ENCODE results near the gene PARS2.

The PARS2 gene

GRCh38 chr1:54764133-54764921, at the start of gene PARS2:
Gene PARS2, minus strand, starts transcription at chr1:54764523. Its CDS starts 5,362 bp downstream, at chr1:54759161.
- H3K9me3 Mint-ChIP-seq, result no peaks in the 10 kb centered on the region
- peak within 1 kb of the TSS; percentile 97 for H3K27ac Mint-ChIP-seq
- H3K27me3 Mint-ChIP-seq, result no peaks in the 10 kb centered on the region
- peaks cover 22% of the 10 kb centered on the region for H3K4me1 Mint-ChIP-seq
- H3K4me3 Mint-ChIP-seq, result peak within 1 kb of the TSS; percentile 95
- H3K36me3 Mint-ChIP-seq, result no peaks in the 10 kb centered on the region

- no peak overlapping the region for H3K27ac Mint-ChIP-seq
- no peaks in the 10 kb centered on the region for H3K27me3 Mint-ChIP-seq
- no peaks in the 10 kb centered on the region for H3K9me3 Mint-ChIP-seq
- no peaks in the 10 kb centered on the region for H3K36me3 Mint-ChIP-seq
- peaks cover 17% of the 10 kb centered on the region for H3K4me1 Mint-ChIP-seq
- H3K4me3 Mint-ChIP-seq, result no peak overlapping the region
These were observed 49.8 kb upstream of the PARS2 start for GRCh38 chr1:54814126-54814498.

GRCh38 chr1:54813485-54814125, 49.3 kb upstream of the PARS2 start:
- Mint-ChIP-seq H3K4me3 (no peak overlapping the region), H3K27ac (no peak overlapping the region), H3K4me1 (peaks cover 13% of the 10 kb centered on the region), H3K27me3 (no peaks in the 10 kb centered on the region), H3K9me3 (no peaks in the 10 kb centered on the region), H3K36me3 (no peaks in the 10 kb centered on the region)

GRCh38 chr1:54812801-54813484, 48.6 kb upstream of the PARS2 start:
- Mint-ChIP-seq H3K9me3 (no peaks in the 10 kb centered on the region), H3K4me1 (peaks cover 7% of the 10 kb centered on the region), H3K27ac (no peak overlapping the region), H3K36me3 (no peaks in the 10 kb centered on the region), H3K27me3 (no peaks in the 10 kb centered on the region), H3K4me3 (no peak overlapping the region)

GRCh38 chr1:54811739-54812655, 47.7 kb upstream of the PARS2 start:
- Mint-ChIP-seq H3K4me1 (peaks cover 5% of the 10 kb centered on the region), H3K27ac (no peak overlapping the region)

GRCh38 chr1:54811066-54811465, 46.7 kb upstream of the PARS2 start:
- Mint-ChIP-seq H3K27me3 (no peaks in the 10 kb centered on the region), H3K4me3 (no peak overlapping the region), H3K27ac (no peak overlapping the region), H3K9me3 (no peaks in the 10 kb centered on the region), H3K36me3 (no peaks in the 10 kb centered on the region), H3K4me1 (peaks cover 5% of the 10 kb centered on the region)

More at GRCh38 chr1:54811739-54812655, 47.7 kb upstream of the PARS2 start:
- no peak overlapping the region for H3K4me3 Mint-ChIP-seq
- no peaks in the 10 kb centered on the region for H3K9me3 Mint-ChIP-seq
- no peaks in the 10 kb centered on the region for H3K27me3 Mint-ChIP-seq
- no peaks in the 10 kb centered on the region for H3K36me3 Mint-ChIP-seq

GRCh38 chr1:54810153-54810942, 46.0 kb upstream of the PARS2 start:
- H3K4me1 Mint-ChIP-seq, result peaks cover 5% of the 10 kb centered on the region
- no peak overlapping the region for H3K4me3 Mint-ChIP-seq
- H3K27me3 Mint-ChIP-seq, result no peaks in the 10 kb centered on the region
- H3K27ac Mint-ChIP-seq, result no peak overlapping the region
- no peaks in the 10 kb centered on the region for H3K36me3 Mint-ChIP-seq
- H3K9me3 Mint-ChIP-seq, result no peaks in the 10 kb centered on the region

- Mint-ChIP-seq H3K36me3 (no peaks in the 10 kb centered on the region), H3K27ac (no peak overlapping the region), H3K9me3 (no peaks in the 10 kb centered on the region), H3K4me1 (peaks cover 10% of the 10 kb centered on the region), H3K4me3 (no peak overlapping the region), H3K27me3 (no peaks in the 10 kb centered on the region)
These were observed 45.3 kb upstream of the PARS2 start for GRCh38 chr1:54809496-54810074.

- Mint-ChIP-seq H3K27me3 (no peaks in the 10 kb centered on the region), H3K27ac (no peak overlapping the region), H3K4me3 (peak overlapping the region; percentile 8), H3K9me3 (no peaks in the 10 kb centered on the region), H3K36me3 (no peaks in the 10 kb centered on the region), H3K4me1 (peaks cover 16% of the 10 kb centered on the region)
These were observed 44.3 kb upstream of the PARS2 start for GRCh38 chr1:54808443-54809207.

- H3K36me3 Mint-ChIP-seq, result no peaks in the 10 kb centered on the region
- H3K4me1 Mint-ChIP-seq, result peaks cover 21% of the 10 kb centered on the region
- H3K27ac Mint-ChIP-seq, result no peak overlapping the region
- H3K9me3 Mint-ChIP-seq, result no peaks in the 10 kb centered on the region
- H3K4me3 Mint-ChIP-seq, result peak overlapping the region; percentile 8
- H3K27me3 Mint-ChIP-seq, result no peaks in the 10 kb centered on the region
These were observed 43.4 kb upstream of the PARS2 start for GRCh38 chr1:54807756-54808155.

GRCh38 chr1:54806931-54807611, 42.7 kb upstream of the PARS2 start:
- H3K4me1 Mint-ChIP-seq, result peaks cover 21% of the 10 kb centered on the region
- H3K27me3 Mint-ChIP-seq, result no peaks in the 10 kb centered on the region
- H3K36me3 Mint-ChIP-seq, result no peaks in the 10 kb centered on the region

GRCh38 chr1:54805981-54806381, 41.7 kb upstream of the PARS2 start:
- no peak overlapping the region for H3K4me3 Mint-ChIP-seq
- no peak overlapping the region for H3K27ac Mint-ChIP-seq
- H3K9me3 Mint-ChIP-seq, result no peaks in the 10 kb centered on the region
- H3K4me1 Mint-ChIP-seq, result peaks cover 29% of the 10 kb centered on the region
- H3K27me3 Mint-ChIP-seq, result no peaks in the 10 kb centered on the region
- no peaks in the 10 kb centered on the region for H3K36me3 Mint-ChIP-seq

More at GRCh38 chr1:54806931-54807611, 42.7 kb upstream of the PARS2 start:
- no peaks in the 10 kb centered on the region for H3K9me3 Mint-ChIP-seq
- no peak overlapping the region for H3K27ac Mint-ChIP-seq
- H3K4me3 Mint-ChIP-seq, result no peak overlapping the region

GRCh38 chr1:54805466-54805865, 41.1 kb upstream of the PARS2 start:
- no peaks in the 10 kb centered on the region for H3K9me3 Mint-ChIP-seq
- no peak overlapping the region for H3K27ac Mint-ChIP-seq
- no peak overlapping the region for H3K4me3 Mint-ChIP-seq
- peaks cover 25% of the 10 kb centered on the region for H3K4me1 Mint-ChIP-seq
- H3K27me3 Mint-ChIP-seq, result no peaks in the 10 kb centered on the region
- H3K36me3 Mint-ChIP-seq, result no peaks in the 10 kb centered on the region
